ENCODE data around the gene TMEM131.

Gene TMEM131

GRCh38 chr2:97707362-97708047 is 288.2 kb downstream of the TMEM131 start:
- DNase-seq, result no peak

GRCh38 chr2:97706708-97707345 is 288.9 kb downstream of the TMEM131 start:
- DNase-seq, result no peak
